H1 (cell line): ENCODE measurements around the gene C17orf107.

Source experiments
- CTCF ChIP-seq, 3 experiments: IDR thresholded peaks; 1 replicate in 2 of 3; 2 replicates in 1 of 3; pipeline versions ENCODE4 v1.5.1 to v1.6.1; 2011; ENCODE audit warnings: low read length in 3 of 3, mild to moderate bottlenecking in 3 of 3, inconsistent platforms in 2 of 3, low read depth in 1 of 3, moderate library complexity in 1 of 3; ENCODE audit not compliant: insufficient read depth in 1 of 3; ENCODE audit errors: control extremely low read depth in 1 of 3
- EGR1 ChIP-seq: IDR thresholded peaks from 2 replicates; pipeline ENCODE4 v1.6.1; 2011; ENCODE audit warnings: low read depth, low read length, borderline replicate concordance
- EP300 ChIP-seq, 2 experiments: IDR thresholded peaks; 1 replicate in 1 of 2; 2 replicates in 1 of 2; pipeline ENCODE4 v1.6.1; 2011 to 2012; ENCODE audit warnings: low read depth in 2 of 2, low read length in 2 of 2, mild to moderate bottlenecking in 2 of 2, borderline replicate concordance in 1 of 2, inconsistent platforms in 1 of 2, moderate library complexity in 1 of 2
- EZH2 ChIP-seq: fragments of 200-600 bp; sonication (generic); IDR thresholded peaks from 2 replicates; pipeline ENCODE4 v1.7.1; 2012; ENCODE audit warnings: low read depth, mild to moderate bottlenecking, moderate library complexity, low read length, inconsistent platforms; ENCODE audit not compliant: severe bottlenecking
- MAFK ChIP-seq: IDR thresholded peaks from 2 replicates; pipeline ENCODE4 v1.6.1; 2012; ENCODE audit warnings: low read depth, mild to moderate bottlenecking, improper control_type of control experiment, low read length
- MAX ChIP-seq: IDR thresholded peaks from 2 replicates; pipeline ENCODE4 v1.6.1; 2012; ENCODE audit warnings: inconsistent platforms
- POLR2A ChIP-seq, 2 experiments: IDR thresholded peaks; 1 replicate in 1 of 2; 2 replicates in 1 of 2; pipeline ENCODE4 v1.6.1; 2011; ENCODE audit warnings: low read depth in 2 of 2, low read length in 2 of 2, mild to moderate bottlenecking in 2 of 2; ENCODE audit errors: control extremely low read depth in 1 of 2
- POLR2AphosphoS5 ChIP-seq: IDR thresholded peaks from 2 replicates; pipeline ENCODE4 v1.6.1; 2011; ENCODE audit warnings: low read depth, low read length
- SP2 ChIP-seq: IDR thresholded peaks from 2 replicates; pipeline ENCODE4 v1.6.1; 2012; ENCODE audit warnings: mild to moderate bottlenecking, low read length, inconsistent platforms
- SRF ChIP-seq: IDR thresholded peaks from 2 replicates; pipeline ENCODE4 v1.6.1; 2011; ENCODE audit warnings: mild to moderate bottlenecking, low read depth, low read length, moderate library complexity
- TCF12 ChIP-seq: IDR thresholded peaks from 2 replicates; pipeline ENCODE4 v1.6.1; 2011; ENCODE audit warnings: low read depth, mild to moderate bottlenecking, low read length
- YY1 ChIP-seq: IDR thresholded peaks from 2 replicates; pipeline ENCODE4 v1.6.1; 2011; ENCODE audit warnings: low read depth, mild to moderate bottlenecking, low read length

GRCh38 chr17:4853208-4853671 is 46.1 kb upstream of the C17orf107 start:
- TF ChIP-seq MAFK (no peak), POLR2A (IDR thresholded peaks at IDR 0.05; ENCODE audit: control extremely low read depth in 1 of 2, low read depth in 2 of 2, low read length in 2 of 2) (no peak), CTCF (IDR thresholded peaks at IDR 0.05; ENCODE audit: control extremely low read depth in 1 of 3, insufficient read depth in 1 of 3, low read depth in 1 of 3, low read length in 3 of 3) (no peak), MAX (no peak), EP300 (IDR thresholded peaks at IDR 0.05; ENCODE audit: borderline replicate concordance in 1 of 2, low read depth in 2 of 2, low read length in 2 of 2) (no peak), EGR1 (no peak), POLR2AphosphoS5 (no peak), EZH2 (no peak), YY1 (no peak), TCF12 (no peak), SP2 (no peak), SRF (no peak)
